Body of pancreas (tissue), 4 donors: ENCODE measurements around the gene BCL2. TPM values are rescaled to one million over a fixed set of nuclear protein-coding genes. Genes with fewer than 3 reads are reported as not detected.

Experiments used
- ATAC-seq: fragments of 150-250 bp; one replicate; pipeline ENCODE4 v1.9.1; 2016
- DNase-seq, 4 donors: peaks; one replicate each; pipeline ENCODE4 v3.0.0-alpha.2; 2019
- H3K27ac ChIP-seq, 4 donors: fragments of 200-600 bp; sonication (generic); 1 replicate in 3 of 4; 2 replicates in 1 of 4; pipeline versions ENCODE4 v1.5.1 to v1.6.1; 2016 to 2019; ENCODE audit warnings: mild to moderate bottlenecking in 1 of 4, mixed read lengths in 1 of 4, moderate library complexity in 1 of 4
- H3K27me3 ChIP-seq, 2 donors: fragments of 200-600 bp; sonication (generic); one replicate each; pipeline ENCODE4 v1.6.0; 2016; ENCODE audit warnings: mild to moderate bottlenecking in 1 of 2
- H3K36me3 ChIP-seq, 2 donors: fragments of 200-600 bp; sonication (generic); replicated peaks in 1 of 2; 2 replicates each; pipeline ENCODE4 v1.5.1; 2016; ENCODE audit warnings: low read depth in 2 of 2; ENCODE audit not compliant: insufficient read depth in 1 of 2
- H3K4me1 ChIP-seq: fragments of 200-600 bp; sonication (generic); one replicate; pipeline ENCODE4 v1.6.0; 2016
- H3K4me3 ChIP-seq, 2 donors: fragments of 200-600 bp; sonication (generic); 1 replicate in 1 of 2; 2 replicates in 1 of 2; pipeline ENCODE4 v1.5.1; 2016 to 2019
- H3K9me3 ChIP-seq, 3 donors: fragments of 200-600 bp; sonication (generic); 1 replicate in 2 of 3; 2 replicates in 1 of 3; pipeline ENCODE4 v1.5.1; 2016
- CTCF ChIP-seq, 7 experiments: fragments of 450-650 bp in 4 of 7; fragments of 200-600 bp in 3 of 7; sonication (generic) in 3 of 7; IDR thresholded peaks; one replicate each; pipeline ENCODE4 v1.5.1; 2016 to 2019; ENCODE audit warnings: antibody characterized with exemption in 7 of 7
- POLR2A ChIP-seq, 3 donors: fragments of 450-650 bp; IDR thresholded peaks; one replicate each; pipeline ENCODE4 v1.6.1; 2016; ENCODE audit warnings: antibody characterized with exemption in 3 of 3, mild to moderate bottlenecking in 2 of 3
- WGBS, 2 donors: methylation state at CpG; one replicate each; pipeline ENCODE4 v1.1.5; 2017; 5-methylcytosine and 5-hydroxymethylcytosine counted together
- intact Hi-C: fragments of 100-400 bp; cut with DNase I; formaldehyde crosslinking; loops from one replicate; pipeline ENCODE4 v1.15.1; 2023
- total RNA-seq, 2 donors: library from RNA; depleted of rRNA; stranded (reverse); fragments of >200 nt; gene quantifications; one replicate each; pipeline ENCODE4 v1.1.0, GENCODE V29; 2016

The BCL2 gene
- total RNA-seq, 2 donors from 2014 or later: 10.1 to 18.5 TPM

- no peak overlapping the region for H3K27ac ChIP-seq
- no peaks in the 10 kb centered on the region for H3K9me3 ChIP-seq
- no peaks in the 10 kb centered on the region for H3K4me1 ChIP-seq
- H3K4me3 ChIP-seq: no peak overlapping the region
- TF ChIP-seq POLR2A (IDR thresholded peaks at IDR 0.05) (no peak), CTCF (IDR thresholded peaks at IDR 0.05) (no peak)
- peaks cover 0 to 27% of the 10 kb centered on the region in 2 donors for H3K36me3 ChIP-seq
- ATAC-seq (no peak), DNase-seq (no peak)
- H3K27me3 ChIP-seq: no peaks in the 10 kb centered on the region
- intact Hi-C loops: no loop called here
- WGBS, 2 donors: 93 to 96% methylated on average over 7 of the region's 7 CpGs
These were observed 29.1 kb upstream of the BCL2 start for GRCh38 chr18:63348508-63349136.

- no peak overlapping the region for H3K27ac ChIP-seq
- TF ChIP-seq CTCF (IDR thresholded peaks at IDR 0.05): no peak
- no peak for TF ChIP-seq POLR2A (IDR thresholded peaks at IDR 0.05)
- 87 to 96% methylated on average over 7 of the region's 7 CpGs for WGBS, 2 donors
These were observed 27.1 kb upstream of the BCL2 start for GRCh38 chr18:63346480-63347183.

GRCh38 chr18:63346031-63346430 is 26.5 kb upstream of the BCL2 start:
- no peaks in the 10 kb centered on the region for H3K4me1 ChIP-seq
- no peaks in the 10 kb centered on the region for H3K27me3 ChIP-seq
- DNase-seq (no peak), ATAC-seq (no peak)
- intact Hi-C loops: no loop called here
- no peak overlapping the region for H3K27ac ChIP-seq
- H3K36me3 ChIP-seq: peaks cover 0 to 21% of the 10 kb centered on the region in 2 donors
- TF ChIP-seq CTCF (IDR thresholded peaks at IDR 0.05): no peak
- TF ChIP-seq POLR2A (IDR thresholded peaks at IDR 0.05): no peak
- no peaks in the 10 kb centered on the region for H3K9me3 ChIP-seq
- WGBS, 2 donors: 73 to 79% methylated on average over 7 of the region's 7 CpGs
- no peak overlapping the region for H3K4me3 ChIP-seq

More at GRCh38 chr18:63346480-63347183, 27.1 kb upstream of the BCL2 start:
- Histone ChIP-seq H3K9me3 (no peaks in the 10 kb centered on the region), H3K27me3 (no peaks in the 10 kb centered on the region), H3K4me1 (no peaks in the 10 kb centered on the region), H3K36me3 (peaks cover 0 to 26% of the 10 kb centered on the region in 2 donors), H3K4me3 (no peak overlapping the region)
- DNase-seq (no peak), ATAC-seq (no peak)
- intact Hi-C loops: no loop called here

GRCh38 chr18:63344918-63345317 is 25.3 kb upstream of the BCL2 start:
- intact Hi-C loops: no loop called here
- Histone ChIP-seq H3K4me1 (no peaks in the 10 kb centered on the region), H3K36me3 (peaks cover 0 to 18% of the 10 kb centered on the region in 2 donors), H3K27ac (no peak overlapping the region), H3K9me3 (no peaks in the 10 kb centered on the region), H3K4me3 (no peak overlapping the region), H3K27me3 (no peaks in the 10 kb centered on the region)
- TF ChIP-seq POLR2A (IDR thresholded peaks at IDR 0.05) (no peak), CTCF (IDR thresholded peaks at IDR 0.05) (no peak)
- ATAC-seq: no peak
- no peak for DNase-seq
- WGBS, 2 donors: 79 to 82% methylated on average over 2 of the region's 2 CpGs
